Right renal cortex interstitium (tissue), 3 donors: ENCODE measurements around the gene CALD1. TPM values are rescaled to one million over a fixed set of nuclear protein-coding genes. Genes with fewer than 3 reads are reported as not detected.

Experiments
- DNase-seq, 3 donors: peaks; one replicate each; pipeline ENCODE4 v3.0.0-alpha.2; 2013; ENCODE audit warnings: low read depth in 3 of 3, low spot score in 2 of 3
- polyA plus RNA-seq, 3 donors: library from polyadenylated mRNA; unstranded; fragments of 120-200 nt; gene quantifications; one replicate each; pipeline ENCODE4 v1.2.1, GENCODE V29; 2013; ENCODE audit not compliant: insufficient read length in 3 of 3

Gene CALD1
- polyA plus RNA-seq, 3 donors: 244 to 292 (median 257) TPM

GRCh38 chr7:134823400-134823799 is 44.0 kb downstream of the CALD1 start:
- no peak for DNase-seq

GRCh38 chr7:134825666-134826065 is 46.2 kb downstream of the CALD1 start:
- no peak for DNase-seq

- no peak for DNase-seq
These were observed 46.7 kb downstream of the CALD1 start for GRCh38 chr7:134826105-134826504.

- DNase-seq: no peak
These were observed 48.0 kb downstream of the CALD1 start for GRCh38 chr7:134827436-134827835.

GRCh38 chr7:134827889-134828288 is 48.5 kb downstream of the CALD1 start:
- no peak for DNase-seq

GRCh38 chr7:134828361-134828760 is 48.9 kb downstream of the CALD1 start:
- DNase-seq: no peak

- DNase-seq: no peak
These were observed 50.0 kb downstream of the CALD1 start for GRCh38 chr7:134829380-134829986.

GRCh38 chr7:134831862-134832261 is 52.4 kb downstream of the CALD1 start:
- DNase-seq: no peak

- DNase-seq: no peak
These were observed 52.9 kb downstream of the CALD1 start for GRCh38 chr7:134832367-134832766.

- no peak for DNase-seq
These were observed 55.4 kb downstream of the CALD1 start for GRCh38 chr7:134834689-134835462.

- no peak for DNase-seq
These were observed 56.0 kb downstream of the CALD1 start for GRCh38 chr7:134835463-134835823.

- DNase-seq: no peak
These were observed 57.0 kb downstream of the CALD1 start for GRCh38 chr7:134836447-134836846.

- no peak for DNase-seq
These were observed 59.9 kb downstream of the CALD1 start for GRCh38 chr7:134839298-134839697.

- DNase-seq: no peak
These were observed 62.6 kb downstream of the CALD1 start for GRCh38 chr7:134842062-134842461.

GRCh38 chr7:134842886-134843430 is 63.5 kb downstream of the CALD1 start:
- DNase-seq: no peak

- DNase-seq: no peak
These were observed 64.8 kb downstream of the CALD1 start for GRCh38 chr7:134844200-134844599.

GRCh38 chr7:134845461-134845860 is 66.0 kb downstream of the CALD1 start:
- no peak for DNase-seq

- DNase-seq: no peak
These were observed 68.6 kb downstream of the CALD1 start for GRCh38 chr7:134847851-134848588.

- no peak for DNase-seq
These were observed 70.6 kb downstream of the CALD1 start for GRCh38 chr7:134850066-134850465.

- DNase-seq: no peak
These were observed 71.7 kb downstream of the CALD1 start for GRCh38 chr7:134851141-134851540.

GRCh38 chr7:134852625-134853024 is 73.2 kb downstream of the CALD1 start:
- no peak for DNase-seq
